Gastrocnemius medialis (tissue), 4 donors: ENCODE data around the gene BBX.

Experiments used
- POLR2A ChIP-seq, 2 donors: fragments of 450-650 bp; IDR thresholded peaks; one replicate each; pipeline ENCODE4 v1.6.1; 2017; ENCODE audit warnings: antibody characterized with exemption in 2 of 2, mild to moderate bottlenecking in 2 of 2, moderate library complexity in 2 of 2
- TF ChIP-seq, protein P1 (sequence below), 5 experiments: fragments of 450-650 bp in 3 of 5; fragments of 200-600 bp in 2 of 5; sonication (generic) in 2 of 5; IDR thresholded peaks in 4 of 5; conservative IDR thresholded peaks in 1 of 5; 1 replicate in 4 of 5; 2 replicates in 1 of 5; pipeline ENCODE4 v1.5.1; 2016 to 2019; ENCODE audit warnings: antibody characterized with exemption in 5 of 5, mild to moderate bottlenecking in 3 of 5, moderate library complexity in 3 of 5

DNA sequence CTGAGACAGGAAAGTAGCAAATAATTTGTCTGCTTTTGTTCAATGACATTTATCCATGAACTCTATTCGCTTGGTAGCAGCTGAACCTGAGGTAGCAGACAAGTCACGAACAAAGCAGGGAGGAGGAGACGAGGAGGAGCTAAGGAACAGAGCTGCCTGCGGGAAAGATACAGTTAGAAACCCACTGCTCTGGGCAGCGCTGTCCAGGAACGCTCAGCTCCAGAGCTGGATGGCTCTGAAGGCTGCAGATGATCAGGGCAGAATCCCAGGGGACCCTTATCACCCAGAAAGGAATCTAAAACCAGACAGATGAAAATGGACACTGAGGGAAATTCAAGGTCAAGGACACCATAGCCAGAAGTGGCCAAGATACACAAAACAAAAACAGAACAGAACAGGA is 310.3 kb downstream of the BBX start:
- TF ChIP-seq, protein P1, sequence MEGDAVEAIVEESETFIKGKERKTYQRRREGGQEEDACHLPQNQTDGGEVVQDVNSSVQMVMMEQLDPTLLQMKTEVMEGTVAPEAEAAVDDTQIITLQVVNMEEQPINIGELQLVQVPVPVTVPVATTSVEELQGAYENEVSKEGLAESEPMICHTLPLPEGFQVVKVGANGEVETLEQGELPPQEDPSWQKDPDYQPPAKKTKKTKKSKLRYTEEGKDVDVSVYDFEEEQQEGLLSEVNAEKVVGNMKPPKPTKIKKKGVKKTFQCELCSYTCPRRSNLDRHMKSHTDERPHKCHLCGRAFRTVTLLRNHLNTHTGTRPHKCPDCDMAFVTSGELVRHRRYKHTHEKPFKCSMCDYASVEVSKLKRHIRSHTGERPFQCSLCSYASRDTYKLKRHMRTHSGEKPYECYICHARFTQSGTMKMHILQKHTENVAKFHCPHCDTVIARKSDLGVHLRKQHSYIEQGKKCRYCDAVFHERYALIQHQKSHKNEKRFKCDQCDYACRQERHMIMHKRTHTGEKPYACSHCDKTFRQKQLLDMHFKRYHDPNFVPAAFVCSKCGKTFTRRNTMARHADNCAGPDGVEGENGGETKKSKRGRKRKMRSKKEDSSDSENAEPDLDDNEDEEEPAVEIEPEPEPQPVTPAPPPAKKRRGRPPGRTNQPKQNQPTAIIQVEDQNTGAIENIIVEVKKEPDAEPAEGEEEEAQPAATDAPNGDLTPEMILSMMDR (IDR thresholded peaks at IDR 0.05 in 4 of 5, conservative IDR thresholded peaks at IDR 0.05 in 1 of 5) = no peak
- no peak for TF ChIP-seq POLR2A (IDR thresholded peaks at IDR 0.05)
